Esophagus muscularis mucosa (tissue), 4 donors: ENCODE data around the gene TERT.

Experiments used
- EP300 ChIP-seq: sonication (generic); formaldehyde crosslinking; IDR thresholded peaks from one replicate; pipeline ENCODE4 v1.6.1; 2017; ENCODE audit warnings: antibody characterized with exemption
- POLR2A ChIP-seq: fragments of 450-650 bp; IDR thresholded peaks from one replicate; pipeline ENCODE4 v1.6.1; 2017; ENCODE audit warnings: antibody characterized with exemption, moderate library complexity, mild to moderate bottlenecking, low read depth
- POLR2AphosphoS5 ChIP-seq, 2 donors: sonication (generic); formaldehyde crosslinking; IDR thresholded peaks; one replicate each; pipeline ENCODE4 v1.6.1; 2017; ENCODE audit warnings: antibody characterized with exemption in 2 of 2
- TF ChIP-seq, protein P1 (sequence below), 3 experiments: fragments of 200-600 bp in 2 of 3; fragments of 450-650 bp in 1 of 3; sonication (generic) in 2 of 3; IDR thresholded peaks; one replicate each; pipeline ENCODE4 v1.5.1; 2017 to 2019; ENCODE audit warnings: antibody characterized with exemption in 3 of 3, mild to moderate bottlenecking in 2 of 3, moderate library complexity in 1 of 3

DNA sequence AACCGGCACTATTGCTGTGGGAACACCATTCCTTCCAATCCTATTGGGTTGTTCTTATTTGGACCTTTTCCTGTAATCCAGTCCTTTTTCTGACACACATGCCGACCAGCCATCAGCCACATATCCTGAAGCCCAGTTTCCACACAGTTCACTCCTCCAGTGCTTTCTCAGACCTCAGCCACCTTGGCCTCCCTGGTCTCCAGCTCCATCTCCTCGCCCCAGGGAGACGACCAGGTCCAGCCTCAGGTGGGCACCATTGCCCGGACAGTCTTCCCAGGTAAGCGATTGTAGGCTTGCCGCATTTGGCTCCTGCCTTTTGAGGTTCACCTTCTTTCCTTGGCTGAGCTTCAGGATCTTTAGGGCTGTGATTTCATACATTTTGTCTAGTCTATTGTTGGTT, 15.2 kb upstream of the TERT start:
- TF ChIP-seq POLR2AphosphoS5 (IDR thresholded peaks at IDR 0.05): no peak
- TF ChIP-seq, protein P1, sequence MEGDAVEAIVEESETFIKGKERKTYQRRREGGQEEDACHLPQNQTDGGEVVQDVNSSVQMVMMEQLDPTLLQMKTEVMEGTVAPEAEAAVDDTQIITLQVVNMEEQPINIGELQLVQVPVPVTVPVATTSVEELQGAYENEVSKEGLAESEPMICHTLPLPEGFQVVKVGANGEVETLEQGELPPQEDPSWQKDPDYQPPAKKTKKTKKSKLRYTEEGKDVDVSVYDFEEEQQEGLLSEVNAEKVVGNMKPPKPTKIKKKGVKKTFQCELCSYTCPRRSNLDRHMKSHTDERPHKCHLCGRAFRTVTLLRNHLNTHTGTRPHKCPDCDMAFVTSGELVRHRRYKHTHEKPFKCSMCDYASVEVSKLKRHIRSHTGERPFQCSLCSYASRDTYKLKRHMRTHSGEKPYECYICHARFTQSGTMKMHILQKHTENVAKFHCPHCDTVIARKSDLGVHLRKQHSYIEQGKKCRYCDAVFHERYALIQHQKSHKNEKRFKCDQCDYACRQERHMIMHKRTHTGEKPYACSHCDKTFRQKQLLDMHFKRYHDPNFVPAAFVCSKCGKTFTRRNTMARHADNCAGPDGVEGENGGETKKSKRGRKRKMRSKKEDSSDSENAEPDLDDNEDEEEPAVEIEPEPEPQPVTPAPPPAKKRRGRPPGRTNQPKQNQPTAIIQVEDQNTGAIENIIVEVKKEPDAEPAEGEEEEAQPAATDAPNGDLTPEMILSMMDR (IDR thresholded peaks at IDR 0.05): no peak
- no peak for TF ChIP-seq POLR2A
- no peak for TF ChIP-seq EP300
